ENCODE measurements around the gene CNNM4.
"Not testable (repeated sequence)": the region's sequence is repeated elsewhere in the genome, so short reads cannot be mapped to it uniquely, and the experiment has no call there.

DNA sequence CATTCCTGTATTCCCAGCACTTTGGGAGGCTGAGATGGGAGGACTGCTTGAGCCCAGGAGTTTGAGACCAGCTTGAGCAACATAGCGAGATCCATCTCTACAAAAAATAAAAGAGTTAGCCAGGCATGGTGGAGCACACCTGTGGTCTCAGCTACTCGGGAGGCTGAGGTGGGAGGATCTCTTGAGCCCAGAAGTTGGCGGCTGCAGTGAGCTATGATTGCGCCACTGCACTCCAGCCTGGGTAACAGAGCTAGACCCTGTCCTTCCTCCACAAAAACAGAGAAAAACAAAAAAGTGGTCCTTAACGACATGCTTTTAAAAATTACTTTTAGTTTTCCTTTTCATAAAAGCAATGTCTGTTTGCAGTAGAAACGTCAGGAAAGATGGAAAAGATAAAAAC lies 35.8 kb downstream of the CNNM4 start:
- TF ChIP-seq, protein P1, sequence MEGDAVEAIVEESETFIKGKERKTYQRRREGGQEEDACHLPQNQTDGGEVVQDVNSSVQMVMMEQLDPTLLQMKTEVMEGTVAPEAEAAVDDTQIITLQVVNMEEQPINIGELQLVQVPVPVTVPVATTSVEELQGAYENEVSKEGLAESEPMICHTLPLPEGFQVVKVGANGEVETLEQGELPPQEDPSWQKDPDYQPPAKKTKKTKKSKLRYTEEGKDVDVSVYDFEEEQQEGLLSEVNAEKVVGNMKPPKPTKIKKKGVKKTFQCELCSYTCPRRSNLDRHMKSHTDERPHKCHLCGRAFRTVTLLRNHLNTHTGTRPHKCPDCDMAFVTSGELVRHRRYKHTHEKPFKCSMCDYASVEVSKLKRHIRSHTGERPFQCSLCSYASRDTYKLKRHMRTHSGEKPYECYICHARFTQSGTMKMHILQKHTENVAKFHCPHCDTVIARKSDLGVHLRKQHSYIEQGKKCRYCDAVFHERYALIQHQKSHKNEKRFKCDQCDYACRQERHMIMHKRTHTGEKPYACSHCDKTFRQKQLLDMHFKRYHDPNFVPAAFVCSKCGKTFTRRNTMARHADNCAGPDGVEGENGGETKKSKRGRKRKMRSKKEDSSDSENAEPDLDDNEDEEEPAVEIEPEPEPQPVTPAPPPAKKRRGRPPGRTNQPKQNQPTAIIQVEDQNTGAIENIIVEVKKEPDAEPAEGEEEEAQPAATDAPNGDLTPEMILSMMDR (IDR thresholded peaks at IDR 0.05; ENCODE audit: low read depth, low read length): not testable (repeated sequence)
- TF ChIP-seq EZH2phosphoT487 (IDR thresholded peaks at IDR 0.05; ENCODE audit: low read depth): not testable (repeated sequence)

All from OCI-LY3 (cell line).